OCI-LY7 (cell line): ENCODE data around the gene AGFG1. TPM values are rescaled to one million over a fixed set of nuclear protein-coding genes. Genes with fewer than 3 reads are reported as not detected.

Experiments
- BruUV-seq: library from RNA; stranded (reverse); fragments of 400-500 nt; replicated peaks from 2 replicates; lab custom pipeline; 2021; lab: Mats Ljungman, UMichigan
- CTCF ChIA-PET: fragments of 300-600 bp; sonication (Branson Sonifier 250); formaldehyde crosslinking; loops from one replicate; lab custom pipeline; 2022; ENCODE audit warnings: antibody characterized with exemption; ENCODE audit not compliant: unreplicated experiment; lab: Charles Lee
- POLR2A ChIA-PET: fragments of 300-600 bp; sonication (Branson Sonifier 250); formaldehyde crosslinking; loops from one replicate; lab custom pipeline; 2022; ENCODE audit warnings: antibody characterized with exemption; lab: Charles Lee
- DNase-seq: peaks from one replicate; pipeline ENCODE4 v3.0.0-alpha.2; 2015; ENCODE audit warnings: low spot score
- H2AFZ ChIP-seq: fragments of 200-600 bp; sonication (generic), shearing (Covaris generic); 2 replicates; pipeline ENCODE4 v1.6.1; 2014; ENCODE audit warnings: mild to moderate bottlenecking, antibody characterized with exemption, low read length, moderate library complexity
- H3K27ac ChIP-seq: fragments of 200-600 bp; sonication (generic); 2 replicates; pipeline ENCODE4 v1.5.1; 2014; ENCODE audit warnings: mixed run types, low read depth, mild to moderate bottlenecking, moderate library complexity, low read length, inconsistent platforms; ENCODE audit not compliant: poor library complexity, severe bottlenecking
- H3K36me3 ChIP-seq: fragments of 200-600 bp; sonication (generic); 2 replicates; pipeline ENCODE4 v1.6.1; 2014; ENCODE audit warnings: mild to moderate bottlenecking, antibody characterized with exemption, low read length, moderate library complexity, mixed read lengths; ENCODE audit not compliant: insufficient read depth
- H3K4me1 ChIP-seq: fragments of 200-600 bp; sonication (generic); 2 replicates; pipeline ENCODE4 v1.5.1; 2014; ENCODE audit warnings: mild to moderate bottlenecking, low read length; ENCODE audit not compliant: insufficient read depth, poor library complexity, severe bottlenecking
- H3K4me2 ChIP-seq: fragments of 200-600 bp; sonication (generic); 2 replicates; pipeline ENCODE4 v1.6.1; 2014; ENCODE audit warnings: mild to moderate bottlenecking, low read length
- H3K4me3 ChIP-seq: fragments of 200-600 bp; sonication (generic); 2 replicates; pipeline ENCODE4 v1.5.1; 2014; ENCODE audit warnings: mild to moderate bottlenecking, low read depth, low read length; ENCODE audit not compliant: poor library complexity, severe bottlenecking
- H3K79me2 ChIP-seq: fragments of 200-600 bp; sonication (generic); 2 replicates; pipeline ENCODE4 v1.6.1; 2016; ENCODE audit warnings: low read depth, mild to moderate bottlenecking, low read length, moderate library complexity, mixed read lengths; ENCODE audit not compliant: insufficient read depth
- H3K9me2 ChIP-seq: fragments of 200-600 bp; sonication (generic); 2 replicates; pipeline ENCODE4 v1.6.1; 2016; ENCODE audit warnings: mild to moderate bottlenecking, low read length, mixed read lengths; ENCODE audit not compliant: insufficient read depth
- H3K9me3 ChIP-seq: fragments of 200-600 bp; sonication (generic); 2 replicates; pipeline ENCODE4 v1.6.1; 2014; ENCODE audit warnings: mild to moderate bottlenecking, mixed run types, low read length, mixed read lengths
- H4K20me1 ChIP-seq: fragments of 200-600 bp; sonication (generic); 2 replicates; pipeline ENCODE4 v1.6.1; 2014; ENCODE audit warnings: mild to moderate bottlenecking, antibody characterized with exemption, low read length, moderate library complexity, mixed read lengths; ENCODE audit not compliant: insufficient read depth
- CTCF ChIP-seq: fragments of 200-600 bp; sonication (generic); conservative IDR thresholded peaks from 2 replicates; pipeline ENCODE4 v1.5.1; 2014; ENCODE audit warnings: mild to moderate bottlenecking, antibody characterized with exemption, low read length, moderate library complexity, mixed read lengths
- EZH2phosphoT487 ChIP-seq: fragments of 200-600 bp; sonication (generic); IDR thresholded peaks from 2 replicates; pipeline ENCODE4 v1.6.1; 2018; ENCODE audit warnings: low read depth, borderline replicate concordance, mild to moderate bottlenecking, mixed run types, antibody characterized with exemption, low read length, moderate library complexity, mixed read lengths
- intact Hi-C: fragments of 100-400 bp; cut with micrococcal nuclease; formaldehyde crosslinking; loops from one replicate; pipeline ENCODE4 v1.10.0; 2022; ENCODE audit not compliant: unreplicated experiment
- total RNA-seq, 2 experiments: library from RNA; depleted of rRNA in 1 of 2; stranded (reverse); fragments of >200 nt in 1 of 2; shearing (Covaris generic) in 1 of 2; gene quantifications; 2 replicates each; pipeline ENCODE4 v1.2.3, GENCODE V29; 2014 to 2022

Gene AGFG1
- total RNA-seq, 2 experiments from 2014 or later, result 37.6 to 65.4 TPM

DNA sequence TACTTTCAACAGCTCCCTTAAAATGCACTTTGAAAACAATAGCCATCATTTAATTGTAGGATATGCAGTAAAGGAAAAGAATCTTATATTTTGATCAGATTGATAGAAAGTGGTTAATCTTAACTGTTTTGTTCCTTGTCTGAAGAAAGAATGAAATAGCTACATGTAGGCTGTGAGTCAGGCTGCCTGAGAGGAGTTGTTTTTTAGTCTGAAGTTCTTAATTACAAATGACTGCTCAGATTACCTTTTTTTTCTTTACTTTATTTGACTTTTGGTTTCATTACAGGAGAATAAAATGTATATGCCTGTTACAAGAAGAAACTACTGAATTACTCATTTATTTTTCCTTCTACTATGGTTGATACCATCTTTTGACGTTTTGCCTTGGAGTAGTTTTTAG lies 56.8 kb downstream of the AGFG1 start:
- Histone ChIP-seq H3K4me1 (no peaks in the 10 kb centered on the region), H3K36me3 (peaks cover 79% of the 10 kb centered on the region), H3K27ac (no peak overlapping the region), H3K9me3 (no peaks in the 10 kb centered on the region), H4K20me1 (0 out of 2 replicates have a peak, but pooled peaks cover 5% of the 10 kb centered on the region), H3K4me2 (no peak overlapping the region), H3K79me2 (no peaks in the 10 kb centered on the region), H2AFZ (no peak overlapping the region), H3K9me2 (no peaks in the 10 kb centered on the region), H3K4me3 (no peak overlapping the region)
- no peak for DNase-seq
- ChIA-PET CTCF (no interaction called here), POLR2A (interaction anchor here (0.6 to 3.5 kb wide), 2 partner anchors 8 to 119 kb away, joined by 4 to 12 read pairs; no protein-coding TSS in a partner anchor)
- TF ChIP-seq CTCF (no peak), EZH2phosphoT487 (no peak)
- intact Hi-C loops, result no loop called here
- BruUV-seq, result no TSS peak

DNA sequence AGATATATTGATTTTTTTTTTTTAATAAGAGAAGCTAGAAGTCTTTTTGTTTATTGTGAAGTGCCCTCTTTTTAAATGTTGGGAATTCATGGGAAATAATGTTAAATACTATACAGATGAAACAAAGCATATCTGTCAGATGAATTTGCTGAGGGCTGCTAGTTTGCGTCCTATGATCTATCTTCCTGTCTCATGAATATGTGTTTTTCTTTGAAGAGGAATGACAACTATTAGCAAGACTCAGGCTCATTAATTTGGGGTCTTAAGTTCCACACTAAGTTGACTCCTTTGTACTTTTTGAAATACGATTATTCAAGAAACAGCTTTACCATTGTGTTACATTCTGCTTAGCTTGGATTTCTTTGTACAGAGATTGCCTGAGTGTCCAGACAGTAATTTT lies 57.9 kb downstream of the AGFG1 start:
- H3K27ac ChIP-seq, result no peak overlapping the region
- H2AFZ ChIP-seq, result no peak overlapping the region
- no peak overlapping the region for H3K4me3 ChIP-seq
- ChIA-PET POLR2A (interaction anchor here (0.6 to 3.5 kb wide), 3 partner anchors 9 to 184 kb away, joined by 3 to 12 read pairs (median 4); no protein-coding TSS in a partner anchor), CTCF (no interaction called here)
- H3K79me2 ChIP-seq, result no peaks in the 10 kb centered on the region
- H3K36me3 ChIP-seq, result peaks cover 78% of the 10 kb centered on the region
- peaks cover 6% of the 10 kb centered on the region for H3K4me1 ChIP-seq
- no peaks in the 10 kb centered on the region for H3K9me2 ChIP-seq
- intact Hi-C loops, result no loop called here
- H3K9me3 ChIP-seq, result no peaks in the 10 kb centered on the region
- TF ChIP-seq CTCF (no peak), EZH2phosphoT487 (no peak)
- no peak for DNase-seq
- H4K20me1 ChIP-seq, result 0 out of 2 replicates have a peak, but pooled peaks cover 5% of the 10 kb centered on the region
- no TSS peak for BruUV-seq
- H3K4me2 ChIP-seq, result no peak overlapping the region

GRCh38 chr2:227534714-227535113 lies 62.8 kb downstream of the AGFG1 start:
- Histone ChIP-seq H4K20me1 (no peaks in the 10 kb centered on the region), H3K9me3 (no peaks in the 10 kb centered on the region), H3K36me3 (peaks cover 82% of the 10 kb centered on the region), H3K9me2 (no peaks in the 10 kb centered on the region), H2AFZ (no peak overlapping the region), H3K4me3 (no peak overlapping the region), H3K4me1 (peaks cover 7% of the 10 kb centered on the region), H3K27ac (no peak overlapping the region), H3K4me2 (no peak overlapping the region), H3K79me2 (no peaks in the 10 kb centered on the region)
- intact Hi-C loops, result no loop called here
- peak; percentile 18 for DNase-seq
- ChIA-PET POLR2A (interaction anchor here (0.5 to 0.8 kb wide), 3 partner anchors 22 to 47 kb away, joined by 3 to 4 read pairs (median 3); no protein-coding TSS in a partner anchor), CTCF (no interaction called here)
- BruUV-seq, result no TSS peak
- TF ChIP-seq CTCF, result no peak
- no peak for TF ChIP-seq EZH2phosphoT487
